Suprapubic skin (tissue), 3 donors: ENCODE results near the gene MAML1.

Experiments used
- CTCF ChIP-seq, 2 donors: fragments of 200-600 bp in 1 of 2; fragments of 450-650 bp in 1 of 2; sonication (generic) in 1 of 2; IDR thresholded peaks; one replicate each; pipeline ENCODE4 v1.5.1; 2016 to 2019; ENCODE audit warnings: antibody characterized with exemption in 2 of 2, mild to moderate bottlenecking in 1 of 2, moderate library complexity in 1 of 2
- EP300 ChIP-seq: sonication (generic); formaldehyde crosslinking; IDR thresholded peaks from one replicate; pipeline ENCODE4 v1.6.1; 2017; ENCODE audit warnings: antibody characterized with exemption
- POLR2A ChIP-seq, 2 donors: fragments of 450-650 bp; IDR thresholded peaks; one replicate each; pipeline ENCODE4 v1.6.1; 2017; ENCODE audit warnings: antibody characterized with exemption in 2 of 2, mild to moderate bottlenecking in 2 of 2, moderate library complexity in 2 of 2

GRCh38 chr5:179824745-179825112, 92.1 kb downstream of the MAML1 start:
- TF ChIP-seq CTCF (IDR thresholded peaks at IDR 0.05), result no peak
- no peak for TF ChIP-seq EP300
- TF ChIP-seq POLR2A (IDR thresholded peaks at IDR 0.05), result no peak
